GM18508 (cell line): ENCODE measurements around the gene TST.
"Not testable (repeated sequence)": the region's sequence is repeated elsewhere in the genome, so short reads cannot be mapped to it uniquely, and the experiment has no call there.

ENCODE experiments used
- ATAC-seq: cut with Tn5 transposase; IDR thresholded peaks from one replicate; pipeline ENCODE4 v1.9.1; 2021; ENCODE audit warnings: moderate number of reproducible peaks; ENCODE audit not compliant: insufficient read depth, unreplicated experiment

TST gene

DNA sequence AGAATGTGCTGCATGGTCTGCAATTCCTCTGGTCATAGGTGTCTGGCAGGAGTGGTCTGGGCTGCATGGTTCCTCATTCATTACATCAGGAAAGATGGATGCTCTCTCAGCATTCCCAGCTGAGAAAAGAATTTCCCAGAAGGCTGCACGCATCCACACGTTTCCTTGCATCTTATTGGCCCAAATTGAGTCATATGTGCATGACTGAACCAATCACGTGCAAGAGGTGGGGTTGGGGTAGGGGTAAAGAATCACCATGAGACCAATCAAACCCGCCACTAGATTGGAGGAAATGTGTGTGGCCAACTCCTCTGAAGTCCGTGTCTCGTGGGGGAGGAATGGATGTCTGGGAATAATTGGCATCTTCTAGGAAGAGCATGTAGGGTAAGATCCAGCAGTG lies 28.8 kb downstream of the TST start:
- ATAC-seq: no peak

DNA sequence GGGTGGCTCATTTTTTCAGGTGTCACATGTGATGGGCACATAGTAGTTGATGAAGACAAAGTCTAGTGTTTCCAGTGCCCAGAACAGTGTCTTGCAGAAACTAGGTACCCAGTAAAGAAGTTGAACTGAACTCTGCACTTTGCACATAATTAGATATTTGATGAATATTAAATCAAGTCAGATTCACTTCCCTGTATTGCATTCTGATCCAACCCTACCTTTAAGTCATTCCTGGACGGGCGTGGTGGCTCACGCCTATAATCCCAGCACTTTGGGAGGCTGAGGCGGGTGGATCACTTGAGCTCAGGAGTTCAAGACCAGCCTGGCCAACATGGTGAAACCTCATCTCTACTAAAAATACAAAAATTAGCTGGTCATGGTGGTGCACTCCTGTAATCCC lies 30.2 kb downstream of the TST start:
- not testable (repeated sequence) for ATAC-seq

DNA sequence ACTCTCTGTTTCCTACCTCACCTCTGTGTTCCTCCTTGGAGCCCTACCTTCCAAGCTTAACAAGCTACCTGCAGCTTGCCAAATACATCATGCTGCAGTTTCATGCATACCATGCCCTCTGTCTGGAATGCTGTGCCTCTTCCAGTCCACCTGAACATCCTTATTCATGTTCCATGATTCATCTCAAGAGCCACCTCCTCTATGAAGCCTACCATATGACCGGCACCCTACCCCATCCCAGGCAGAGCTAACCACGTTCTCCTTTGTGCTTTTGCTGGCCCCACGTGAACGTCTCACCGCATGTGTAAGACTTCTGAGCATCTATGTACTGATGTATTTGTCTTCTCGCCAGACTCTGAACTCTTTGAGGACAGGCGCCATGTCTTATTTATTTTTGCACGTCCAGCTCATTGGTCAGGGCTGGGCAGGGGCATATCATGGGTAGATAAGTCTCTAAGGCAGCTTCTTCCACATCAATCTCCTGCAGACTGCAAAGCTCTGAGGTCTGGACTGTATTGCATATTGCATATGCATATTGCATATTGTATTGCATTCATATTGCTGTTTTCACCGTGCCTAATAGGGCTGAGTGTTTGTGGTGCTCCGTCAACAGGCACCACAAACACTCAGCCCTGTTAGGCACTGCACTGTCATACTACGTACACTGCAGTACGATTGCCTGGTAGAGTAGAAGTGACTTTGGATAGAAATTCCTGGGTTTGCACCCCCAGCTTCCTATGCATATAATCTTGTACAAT lies 31.0 kb downstream of the TST start:
- ATAC-seq: no peak

DNA sequence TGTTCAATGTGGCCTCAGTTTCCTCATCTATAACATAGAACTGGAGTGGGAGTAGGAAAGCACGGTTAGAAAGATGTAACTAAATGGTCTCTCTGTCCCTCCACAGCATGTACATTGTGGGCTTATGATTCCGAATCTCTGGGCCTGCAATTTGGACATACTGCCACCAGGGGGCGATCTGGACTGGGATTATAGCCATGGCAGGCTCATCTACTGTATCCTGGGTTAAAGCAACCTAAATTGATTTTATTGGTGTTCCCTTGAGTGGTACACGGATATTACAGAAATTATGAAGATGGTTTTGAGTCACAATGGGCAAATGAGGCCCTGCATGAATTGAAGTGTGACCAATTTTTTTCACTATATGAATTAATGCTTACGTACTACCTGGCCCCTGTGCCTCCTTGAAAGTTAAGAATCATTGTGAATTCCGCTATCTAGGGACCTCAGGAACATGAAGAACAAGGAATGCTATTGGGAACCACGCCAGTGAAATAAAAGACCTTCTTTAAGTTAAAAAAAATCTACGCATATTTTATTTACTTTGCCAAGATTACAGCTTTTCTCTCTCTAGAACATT lies 32.9 kb downstream of the TST start:
- ATAC-seq: no peak

DNA sequence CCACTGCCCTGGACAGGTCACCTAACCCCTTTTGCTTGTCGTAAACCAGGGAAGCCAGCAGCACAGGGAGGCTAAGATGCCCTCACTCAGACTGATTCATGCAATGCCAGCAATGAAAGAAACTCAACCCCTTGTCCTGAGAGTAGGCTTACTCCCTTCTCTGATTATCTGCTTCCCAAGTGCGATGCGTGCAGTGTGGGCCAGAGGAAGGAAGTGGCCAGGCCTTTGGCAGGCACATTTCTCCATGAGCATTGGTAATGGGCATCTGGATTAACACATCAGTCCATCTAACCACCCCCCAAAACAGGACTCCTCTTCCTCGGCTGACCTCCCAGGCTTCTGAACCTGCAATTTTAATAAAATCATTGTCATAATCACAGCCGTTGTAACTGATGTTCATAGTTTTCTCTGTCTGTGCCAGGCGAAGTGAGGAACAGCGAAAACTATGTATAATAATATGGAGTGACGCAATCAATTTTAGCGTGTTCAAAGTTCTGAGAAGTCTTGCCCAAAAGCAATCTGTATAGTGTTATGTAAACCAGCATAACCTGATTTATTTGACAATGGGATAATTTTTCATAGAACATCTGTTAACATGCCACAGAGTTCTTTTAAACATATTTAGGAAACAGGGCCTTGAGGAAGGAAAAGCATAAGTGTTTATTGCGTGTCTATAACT lies 33.9 kb downstream of the TST start:
- ATAC-seq: no peak

DNA sequence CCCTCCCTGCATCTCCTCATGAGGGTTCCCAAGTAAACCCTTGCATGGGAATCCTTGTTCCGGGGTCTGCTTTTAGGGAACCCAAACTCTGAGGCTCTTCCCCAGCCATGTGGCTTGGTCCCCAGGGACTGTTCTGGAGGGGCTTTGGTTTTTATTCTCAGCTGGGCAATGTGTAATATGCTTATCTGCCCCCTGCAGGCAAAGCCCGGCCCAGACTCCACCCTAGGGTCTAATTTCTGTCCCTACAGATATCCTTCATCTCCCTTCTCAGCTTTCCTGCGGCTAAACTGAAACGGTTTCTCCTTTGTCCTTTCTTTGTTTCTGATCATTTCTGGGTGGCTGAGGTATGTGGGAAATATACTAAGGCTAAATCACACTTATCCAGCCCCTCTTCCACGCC lies 37.1 kb downstream of the TST start:
- no peak for ATAC-seq

DNA sequence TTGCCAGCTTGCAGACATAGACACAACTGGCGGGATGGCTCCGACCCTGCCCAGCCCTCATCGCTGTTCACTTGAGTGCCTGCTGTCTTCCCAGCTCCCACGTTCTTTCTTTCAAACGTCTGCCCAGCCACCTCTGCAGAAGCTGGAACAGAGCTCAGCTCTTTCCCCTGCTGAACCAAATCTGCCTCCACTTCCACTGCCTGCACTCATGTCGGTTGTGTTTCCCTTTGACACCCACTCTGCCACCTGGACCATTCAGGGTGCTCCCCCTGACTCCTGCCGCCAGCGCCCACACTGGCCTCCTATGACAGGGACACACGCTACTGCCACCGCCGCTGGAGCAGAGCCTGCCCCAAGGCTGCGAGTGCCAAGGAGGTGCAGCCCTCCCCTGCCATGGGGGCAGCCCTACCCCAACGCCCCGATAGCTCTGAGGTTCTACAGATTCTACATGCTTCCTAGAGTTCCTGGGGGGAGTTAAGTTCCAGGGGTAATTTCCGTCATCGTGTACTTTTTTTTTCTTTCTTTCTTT lies 37.9 kb downstream of the TST start:
- no peak for ATAC-seq

DNA sequence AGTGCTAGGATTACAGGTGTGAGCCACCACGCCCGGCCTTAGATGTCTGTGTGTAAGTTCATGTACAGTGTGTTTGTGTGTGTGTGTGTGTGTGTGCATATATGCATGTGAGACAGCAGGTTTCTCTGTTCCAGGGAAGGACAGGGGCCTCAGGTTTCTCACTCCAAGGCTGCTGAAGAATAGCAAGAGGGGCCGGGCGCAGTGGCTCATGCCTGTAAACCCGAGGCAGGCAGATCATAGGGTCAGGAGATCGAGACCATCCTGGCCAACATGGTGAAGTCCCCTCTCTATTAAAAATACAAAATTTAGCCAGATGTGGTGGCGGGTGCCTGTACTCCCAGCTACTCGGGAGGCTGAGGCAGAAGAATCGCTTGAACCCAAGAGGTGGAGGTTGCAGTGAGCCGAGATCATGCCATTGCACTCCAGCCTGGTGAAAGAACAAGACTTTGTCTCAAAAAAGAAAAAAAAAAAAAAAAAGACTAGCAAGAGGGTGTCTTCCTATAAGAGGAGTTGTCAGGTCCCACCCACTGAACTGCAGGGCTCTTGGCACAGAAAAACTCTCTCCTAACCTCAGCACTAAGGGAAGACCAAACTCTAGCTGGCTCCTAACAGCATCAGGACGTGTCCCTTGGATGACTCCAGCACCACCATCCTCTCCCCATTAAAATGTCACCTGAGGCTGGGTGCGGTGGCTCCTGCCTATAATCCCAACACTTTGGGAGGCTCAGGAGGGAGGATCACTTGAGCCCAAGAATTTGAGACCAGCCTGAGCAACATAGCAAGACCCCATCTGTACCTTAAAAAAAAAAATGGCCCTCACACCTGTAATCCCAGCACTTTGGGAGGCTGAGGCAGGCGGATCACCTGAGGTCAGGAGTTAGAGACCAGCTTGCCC lies 40.0 kb downstream of the TST start:
- ATAC-seq: no peak

DNA sequence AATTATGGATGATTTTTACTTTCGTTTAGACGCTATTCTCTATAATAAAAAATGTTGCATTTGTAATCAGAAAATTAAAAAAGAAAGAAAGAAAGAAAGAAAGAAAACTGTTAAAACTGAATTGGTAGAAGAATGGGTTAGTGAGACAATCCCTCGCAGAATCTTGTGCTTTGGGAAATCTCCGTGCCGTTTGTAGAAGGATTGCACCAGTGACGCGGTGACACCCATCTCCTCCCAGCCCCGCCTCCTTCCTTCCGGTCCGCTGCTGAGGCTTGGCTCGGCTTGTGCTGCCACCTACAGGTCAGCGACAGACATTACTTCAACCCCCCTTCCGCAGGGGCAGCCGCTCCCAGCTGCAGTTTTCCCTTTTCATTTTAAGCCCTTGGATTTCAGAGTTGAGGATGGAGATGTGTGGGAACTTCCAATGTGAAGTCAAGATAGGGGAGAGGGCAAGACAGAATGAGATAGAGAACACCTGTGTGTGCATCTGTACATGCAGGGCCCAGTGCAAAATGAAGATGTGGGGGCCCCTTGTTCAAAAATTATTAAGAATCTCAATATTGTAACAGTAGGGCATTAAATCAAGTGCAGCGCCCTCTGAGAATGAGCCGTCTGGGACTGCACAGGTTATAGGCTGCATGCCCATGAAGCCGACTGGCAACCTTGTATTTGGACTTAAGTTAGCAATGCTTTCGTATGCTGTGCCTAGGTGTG lies 41.1 kb downstream of the TST start:
- ATAC-seq: no peak

DNA sequence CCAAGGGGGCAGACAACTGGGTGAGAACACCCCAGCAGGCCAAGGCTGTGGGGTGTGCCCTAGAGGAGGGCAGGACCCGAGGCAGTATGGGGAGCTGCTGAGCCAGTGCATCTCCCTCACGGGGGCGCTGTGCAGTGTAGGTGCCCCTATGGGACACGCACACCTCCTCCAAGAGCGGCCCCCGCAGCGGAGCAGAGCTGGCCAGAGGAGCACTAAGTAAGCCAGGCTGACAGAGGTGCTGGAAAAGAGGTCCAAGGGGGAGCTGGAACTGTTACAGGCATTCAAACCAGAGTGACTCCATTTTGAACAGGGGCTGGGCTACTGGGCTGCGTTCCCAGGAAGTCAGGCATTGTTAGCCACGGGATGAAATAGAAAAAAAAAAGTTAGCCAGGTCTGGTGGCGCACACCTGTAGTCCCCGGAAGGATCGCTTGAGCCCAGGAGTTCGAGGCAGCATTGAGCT lies 41.8 kb downstream of the TST start:
- ATAC-seq: no peak

DNA sequence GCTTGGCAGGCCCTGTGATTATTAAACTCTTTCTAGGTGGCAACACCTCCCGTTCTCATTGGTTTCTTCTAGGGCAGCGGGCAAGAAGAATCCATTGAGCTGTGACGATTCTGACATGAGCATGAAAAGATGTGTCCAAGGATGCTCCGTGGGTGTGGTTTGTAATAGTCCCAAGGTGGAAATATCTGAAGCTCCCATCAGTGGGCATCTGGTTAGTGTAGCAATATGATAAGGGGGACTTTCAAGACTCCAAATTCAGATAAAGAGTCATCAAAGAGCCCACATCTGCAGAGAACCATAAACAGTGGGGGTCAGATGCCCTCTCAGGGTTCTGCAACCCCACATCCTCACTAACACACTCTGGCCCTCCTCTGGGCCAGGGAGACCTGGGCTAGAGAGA lies 42.6 kb downstream of the TST start:
- no peak for ATAC-seq

DNA sequence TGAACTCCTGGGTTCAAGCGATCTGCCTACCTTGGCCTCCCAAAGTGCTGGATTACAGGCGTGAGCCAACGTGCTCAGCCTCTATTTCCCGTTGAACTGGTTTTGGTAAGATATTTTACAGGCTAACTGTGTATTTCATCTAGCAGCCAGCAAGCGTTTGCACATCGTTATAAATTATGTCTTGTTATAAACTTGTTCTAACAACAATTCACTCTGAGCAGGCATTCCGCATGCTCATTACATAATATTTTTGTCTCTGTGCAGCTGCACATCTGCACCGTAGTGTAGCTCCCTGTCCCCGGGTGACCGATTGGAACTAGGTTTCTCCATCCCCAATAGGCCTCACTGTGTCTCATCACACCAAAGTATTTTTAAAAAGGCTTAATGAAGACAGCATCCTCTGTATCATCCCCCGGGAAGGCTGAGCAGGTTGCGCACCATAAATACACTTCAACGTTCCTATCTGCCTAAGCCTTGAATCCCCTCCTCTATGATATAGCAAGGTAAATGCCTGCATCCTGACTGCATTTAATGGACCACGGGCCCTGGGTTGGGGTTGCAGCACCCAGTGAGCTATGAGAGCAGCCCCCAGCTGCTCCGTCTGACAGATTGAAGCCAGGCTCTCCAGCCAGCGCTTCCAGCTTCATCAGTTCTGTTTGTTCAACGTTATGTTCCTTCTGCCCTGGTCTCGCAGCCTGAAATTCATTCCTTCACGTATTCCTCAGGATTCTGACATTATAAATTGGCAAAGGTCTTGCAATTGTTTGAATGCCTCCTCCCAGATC lies 47.7 kb downstream of the TST start:
- no peak for ATAC-seq

DNA sequence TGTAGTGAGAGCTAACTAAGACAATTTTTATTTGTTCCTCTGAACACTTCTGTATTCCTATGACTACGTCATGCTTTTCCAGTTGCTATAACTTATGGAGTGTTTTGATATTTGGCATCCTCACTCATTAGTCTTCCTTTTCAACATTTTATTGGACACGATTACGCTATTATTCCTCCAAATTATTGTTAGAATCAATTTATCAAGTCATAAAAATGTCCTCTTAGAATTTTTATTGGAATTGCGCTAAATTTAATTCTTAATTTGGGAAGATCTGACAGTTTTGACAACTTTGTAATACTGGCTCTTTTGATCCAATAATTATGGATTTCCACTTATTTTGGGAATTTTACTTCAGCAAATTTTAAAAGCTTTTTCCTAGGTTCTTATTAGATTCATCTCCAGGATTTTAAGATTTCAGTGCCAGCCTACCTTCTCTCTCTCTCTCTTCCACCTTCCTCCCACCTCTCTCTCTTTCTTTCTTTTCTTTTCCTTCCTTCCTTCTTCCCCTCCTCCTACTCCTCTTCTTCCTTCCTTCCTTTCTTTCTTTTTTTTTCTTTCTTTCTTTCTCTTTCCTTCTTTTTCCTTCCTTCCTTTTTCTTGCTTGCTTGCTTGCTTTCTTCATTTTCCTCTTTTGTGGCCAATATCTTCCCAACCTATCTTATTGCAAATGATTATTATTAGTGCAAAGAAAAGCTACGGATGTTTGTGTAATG lies 50.8 kb downstream of the TST start:
- ATAC-seq: no peak

DNA sequence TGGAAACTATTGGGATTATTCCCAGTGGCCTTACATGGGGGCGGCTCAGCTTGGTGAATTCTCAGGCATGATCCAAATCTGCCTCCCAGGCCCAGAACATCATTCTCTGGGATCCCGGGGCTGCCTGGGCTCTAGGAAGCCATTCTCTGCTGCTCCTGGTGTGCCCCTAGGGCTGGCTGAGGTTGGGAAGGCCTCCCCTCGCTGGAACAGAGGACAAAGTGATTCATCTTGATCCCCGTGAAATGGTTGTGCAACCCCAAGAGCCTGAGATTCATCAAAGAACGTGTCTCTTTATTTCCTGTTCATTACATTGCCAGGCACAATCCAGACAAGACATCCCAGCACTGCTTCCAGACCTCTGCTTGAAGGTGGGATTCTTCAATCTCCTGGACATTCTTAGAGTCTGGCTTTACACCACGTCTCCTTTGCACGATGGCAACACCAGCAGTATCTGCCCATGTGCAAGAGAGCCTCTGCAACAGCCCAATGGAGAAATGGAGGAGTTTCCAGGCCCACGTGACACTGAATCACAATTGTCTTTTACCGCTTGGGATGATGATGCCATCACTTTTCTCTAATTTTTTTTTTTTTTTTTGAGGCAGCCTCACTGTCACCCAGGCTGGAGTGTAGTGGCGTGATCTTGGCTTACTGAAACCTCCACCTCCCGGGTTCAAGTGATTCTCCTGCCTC lies 52.3 kb downstream of the TST start:
- no peak for ATAC-seq

DNA sequence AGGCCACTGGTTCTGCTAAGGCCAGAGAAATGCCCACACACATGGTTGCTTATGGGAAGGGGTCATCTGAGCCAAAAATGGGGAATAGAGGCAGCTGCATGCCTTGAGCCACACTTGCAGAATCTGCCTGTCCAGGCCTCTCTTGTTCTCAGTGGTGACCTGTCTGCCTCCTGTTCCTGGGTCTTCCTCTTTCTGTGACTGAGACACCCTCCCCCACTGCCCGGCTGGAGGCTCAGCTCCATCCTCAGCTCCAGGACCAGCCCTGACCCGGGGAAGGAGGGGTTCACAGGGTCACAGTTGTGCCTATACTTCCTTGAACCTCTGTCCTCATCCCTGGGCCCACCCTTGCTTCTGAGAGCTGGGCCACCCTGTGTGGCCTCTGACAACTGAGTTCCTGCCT lies 53.6 kb downstream of the TST start:
- ATAC-seq: no peak

DNA sequence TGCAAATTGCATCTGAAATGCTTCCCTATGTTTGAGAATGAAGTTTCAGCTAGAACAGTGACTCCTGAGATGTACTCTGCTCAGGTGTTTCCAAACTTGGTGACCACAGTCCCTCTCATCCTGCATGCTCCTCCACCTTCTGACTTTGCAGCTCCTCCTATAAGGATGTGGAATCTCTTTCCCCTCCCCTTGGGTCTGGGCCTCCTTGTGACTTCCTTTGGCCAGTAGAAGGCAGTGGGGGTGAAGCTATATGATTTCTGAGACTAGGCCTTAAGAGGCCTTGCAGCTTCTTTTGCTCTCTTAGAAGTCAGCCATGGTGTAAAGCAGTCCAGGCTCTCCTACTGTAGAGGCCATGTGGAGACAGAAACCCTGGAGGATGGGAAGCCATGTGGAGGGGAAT lies 55.1 kb downstream of the TST start:
- ATAC-seq: no peak

DNA sequence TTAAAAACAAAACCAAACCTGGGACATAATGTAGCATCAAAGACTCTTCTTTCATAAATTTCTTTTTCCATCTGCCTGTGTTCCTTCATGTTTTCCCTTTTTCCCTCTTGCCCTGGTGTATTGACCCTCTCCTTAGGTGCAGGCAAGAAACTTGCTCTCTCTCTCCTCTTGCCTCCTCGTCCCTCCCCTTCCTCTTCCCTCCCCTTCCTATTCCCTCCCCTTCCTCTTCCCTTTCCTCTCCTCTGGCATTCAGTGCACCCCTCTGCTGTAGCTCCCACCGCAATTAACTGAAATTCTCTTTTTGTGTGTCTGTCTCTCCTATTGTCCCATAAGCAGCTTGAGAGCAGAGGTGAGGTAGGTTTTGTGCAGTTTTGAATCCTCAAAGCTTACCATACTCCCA lies 55.9 kb downstream of the TST start:
- no peak for ATAC-seq

DNA sequence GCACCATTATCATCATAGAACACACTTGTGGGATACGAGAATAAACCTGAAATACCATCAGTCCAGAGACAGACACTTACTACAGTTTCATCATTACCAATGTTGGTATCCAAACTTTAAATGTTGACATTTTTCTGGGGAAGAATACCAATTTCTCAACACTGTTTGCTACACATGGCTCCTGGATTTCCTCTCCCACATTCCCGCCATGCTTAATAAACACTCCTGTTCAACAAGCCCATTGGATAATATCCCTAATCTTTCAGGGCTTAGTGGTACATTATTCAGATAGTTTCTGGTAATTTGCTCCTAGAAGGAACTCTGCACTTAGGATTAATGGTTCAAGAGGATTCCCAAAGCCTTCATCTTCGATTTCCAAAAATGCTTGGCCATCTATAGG lies 57.6 kb downstream of the TST start:
- ATAC-seq: no peak
